Measurements from ENCODE around the gene SAAL1. TPM values are rescaled to one million over a fixed set of nuclear protein-coding genes. Genes with fewer than 3 reads are reported as not detected.

Gene SAAL1
- total and polyA plus RNA-seq, 2 experiments from 2014 or later = 7.5 to 12.9 TPM

DNA sequence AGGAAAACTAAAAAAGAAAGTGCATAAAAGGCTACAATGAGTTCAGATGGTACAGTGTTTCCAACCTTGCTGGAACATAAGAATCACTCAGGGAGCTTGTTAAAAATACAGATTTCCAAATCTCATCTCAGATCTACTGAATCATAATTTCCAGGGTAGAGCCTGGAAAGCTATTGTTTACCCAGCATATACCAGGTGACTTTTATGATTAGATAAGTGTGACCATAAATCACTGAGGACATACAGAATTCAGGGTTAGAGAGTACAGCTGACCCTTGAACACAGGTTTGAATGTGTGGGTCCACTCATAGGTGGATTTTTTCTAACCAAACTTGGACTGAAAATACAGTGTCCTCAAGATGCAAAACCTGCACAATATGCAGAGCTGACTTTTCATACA lies 11.9 kb downstream of the SAAL1 start:
- no peaks in the 10 kb centered on the region for H3K27me3 ChIP-seq (replicated peaks; ENCODE audit: insufficient read depth)
- no peaks in the 10 kb centered on the region for H3K9me2 ChIP-seq (ENCODE audit: insufficient read depth)
- no peak overlapping the region for H3K4me2 ChIP-seq (ENCODE audit: unreplicated experiment)
- H4K20me1 ChIP-seq (ENCODE audit: insufficient read depth) = no peaks in the 10 kb centered on the region
- in situ Hi-C loops (cut with MboI) = no loop called here
- no peak overlapping the region for H3K4me3 ChIP-seq
- H3K36me3 ChIP-seq (ENCODE audit: low read depth) = peaks cover 12% of the 10 kb centered on the region; the same call in 1 of the 2 replicates
- H3K9me3 ChIP-seq (ENCODE audit: low read depth) = no peaks in the 10 kb centered on the region
- DNase-seq = no peak
- no peak overlapping the region for H3K9ac ChIP-seq
- TF ChIP-seq EZH2phosphoT487 (IDR thresholded peaks at IDR 0.05; ENCODE audit: insufficient read depth, low read depth) (no peak), EZH2 (IDR thresholded peaks at IDR 0.05; ENCODE audit: insufficient read depth, poor library complexity, severe bottlenecking) (no peak)
- H3F3A ChIP-seq (ENCODE audit: insufficient read depth) = no peaks in the 10 kb centered on the region
- H3K27ac ChIP-seq = no peak overlapping the region
- H2AFZ ChIP-seq = no peak overlapping the region
- no peaks in the 10 kb centered on the region for H3K79me2 ChIP-seq (ENCODE audit: insufficient read depth)
- H3K4me1 ChIP-seq (ENCODE audit: insufficient read depth) = no peaks in the 10 kb centered on the region

DNA sequence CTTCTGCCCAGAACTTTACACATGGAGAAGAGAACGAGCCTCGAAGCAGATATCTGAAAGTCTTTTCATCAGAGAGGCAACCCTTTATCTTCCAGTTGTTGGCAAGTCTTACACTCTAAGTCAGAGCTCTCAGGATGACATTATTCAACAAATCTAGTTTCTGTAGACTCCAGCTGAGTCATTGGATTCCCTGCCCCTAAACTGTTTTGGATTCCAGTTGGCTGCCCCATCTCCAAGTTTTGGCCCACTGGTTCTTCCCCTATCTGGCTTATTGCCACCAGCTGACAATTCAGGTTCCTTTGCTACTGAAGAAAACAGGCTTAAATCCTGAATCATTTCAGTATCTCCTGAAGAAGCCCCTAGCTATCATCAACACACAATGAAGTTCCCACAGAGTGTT lies 14.2 kb downstream of the SAAL1 start:
- Histone ChIP-seq H3K36me3 (ENCODE audit: low read depth) (peaks cover 12% of the 10 kb centered on the region; the same call in 1 of the 2 replicates), H3K79me2 (ENCODE audit: insufficient read depth) (no peaks in the 10 kb centered on the region), H3K9ac (no peak overlapping the region), H2AFZ (no peak overlapping the region), H4K20me1 (ENCODE audit: insufficient read depth) (no peaks in the 10 kb centered on the region), H3K4me1 (ENCODE audit: insufficient read depth) (no peaks in the 10 kb centered on the region), H3F3A (ENCODE audit: insufficient read depth) (no peaks in the 10 kb centered on the region), H3K27me3 (replicated peaks; ENCODE audit: insufficient read depth) (no peaks in the 10 kb centered on the region), H3K4me3 (no peak overlapping the region), H3K4me2 (ENCODE audit: unreplicated experiment) (no peak overlapping the region), H3K9me2 (ENCODE audit: insufficient read depth) (no peaks in the 10 kb centered on the region), H3K27ac (no peak overlapping the region), H3K9me3 (ENCODE audit: low read depth) (no peaks in the 10 kb centered on the region)
- DNase-seq = no peak
- WGBS, 2 experiments (ENCODE audit: low coverage in 1 of 2, low lambda C conversion rate in 2 of 2, missing lambda C conversion rate in 2 of 2) = 91 to 96% methylated on average over 2 of the region's 2 CpGs
- in situ Hi-C loops (cut with MboI) = no loop called here
- TF ChIP-seq EZH2phosphoT487 (IDR thresholded peaks at IDR 0.05; ENCODE audit: insufficient read depth, low read depth) = no peak
- TF ChIP-seq EZH2 (IDR thresholded peaks at IDR 0.05; ENCODE audit: insufficient read depth, poor library complexity, severe bottlenecking) = no peak

DNA sequence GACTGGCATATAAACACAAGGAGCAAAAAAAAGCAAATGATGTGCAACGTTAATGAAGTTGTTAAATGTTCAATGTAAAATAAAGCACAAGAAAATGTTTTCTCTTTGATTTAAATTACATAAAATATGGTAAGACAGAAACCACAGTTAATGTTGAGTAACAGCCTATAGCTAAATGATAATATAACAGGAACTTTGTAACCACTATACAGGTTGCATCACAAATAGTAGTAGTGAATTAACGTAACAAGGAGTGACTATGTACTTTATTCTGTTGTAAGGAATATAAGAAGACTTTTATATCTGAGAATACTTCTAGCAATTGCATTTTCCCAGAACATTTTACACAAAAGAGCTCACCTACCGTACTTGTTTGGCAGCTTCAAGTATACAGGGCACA lies 16.9 kb downstream of the SAAL1 start:
- Histone ChIP-seq H3K36me3 (ENCODE audit: low read depth) (peaks cover 20% of the 10 kb centered on the region; the same call in 1 of the 2 replicates), H3K79me2 (ENCODE audit: insufficient read depth) (no peaks in the 10 kb centered on the region), H3K9me2 (ENCODE audit: insufficient read depth) (no peaks in the 10 kb centered on the region), H2AFZ (no peak overlapping the region), H3K9me3 (ENCODE audit: low read depth) (no peaks in the 10 kb centered on the region), H3K4me1 (ENCODE audit: insufficient read depth) (no peaks in the 10 kb centered on the region), H3K27ac (no peak overlapping the region), H3K4me3 (no peak overlapping the region), H4K20me1 (ENCODE audit: insufficient read depth) (no peaks in the 10 kb centered on the region), H3K9ac (no peak overlapping the region), H3K27me3 (replicated peaks; ENCODE audit: insufficient read depth) (no peaks in the 10 kb centered on the region), H3F3A (ENCODE audit: insufficient read depth) (no peaks in the 10 kb centered on the region), H3K4me2 (ENCODE audit: unreplicated experiment) (no peak overlapping the region)
- whole genome bisulfite sequencing, 2 experiments (ENCODE audit: low coverage in 1 of 2, low lambda C conversion rate in 2 of 2, missing lambda C conversion rate in 2 of 2) = 82 to 84% methylated on average over 3 of the region's 3 CpGs
- no peak for DNase-seq
- in situ Hi-C loops (cut with MboI) = no loop called here
- no peak for TF ChIP-seq EZH2 (IDR thresholded peaks at IDR 0.05; ENCODE audit: insufficient read depth, poor library complexity, severe bottlenecking)
- no peak for TF ChIP-seq EZH2phosphoT487 (IDR thresholded peaks at IDR 0.05; ENCODE audit: insufficient read depth, low read depth)

DNA sequence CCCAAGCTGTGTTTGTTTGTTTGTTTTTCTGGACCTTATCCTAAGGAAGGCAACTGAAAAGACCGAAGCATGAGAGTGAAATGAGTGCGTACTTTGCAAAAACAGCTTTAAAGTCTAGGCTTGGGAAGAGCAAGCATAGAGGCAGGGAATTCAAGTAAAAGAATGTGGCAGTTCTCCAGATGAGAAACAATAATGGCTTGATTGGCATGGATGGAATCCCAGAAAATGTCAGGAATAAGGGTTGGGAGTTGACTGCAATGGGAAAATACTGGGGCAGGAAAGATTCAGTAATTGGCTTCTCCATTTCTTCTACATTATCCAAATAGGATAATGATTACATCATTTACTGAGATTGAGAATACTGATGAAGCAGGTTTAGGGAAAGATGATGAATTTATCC lies 17.5 kb downstream of the SAAL1 start:
- in situ Hi-C loops (cut with MboI) = no loop called here
- Histone ChIP-seq H4K20me1 (ENCODE audit: insufficient read depth) (no peaks in the 10 kb centered on the region), H3K4me2 (ENCODE audit: unreplicated experiment) (no peak overlapping the region), H2AFZ (no peak overlapping the region), H3K27ac (no peak overlapping the region), H3K36me3 (ENCODE audit: low read depth) (peaks cover 14% of the 10 kb centered on the region; the same call in 1 of the 2 replicates), H3K79me2 (ENCODE audit: insufficient read depth) (no peaks in the 10 kb centered on the region), H3K9me2 (ENCODE audit: insufficient read depth) (no peaks in the 10 kb centered on the region), H3K27me3 (replicated peaks; ENCODE audit: insufficient read depth) (no peaks in the 10 kb centered on the region), H3K4me1 (ENCODE audit: insufficient read depth) (no peaks in the 10 kb centered on the region), H3K4me3 (no peak overlapping the region), H3K9me3 (ENCODE audit: low read depth) (no peaks in the 10 kb centered on the region), H3K9ac (no peak overlapping the region), H3F3A (ENCODE audit: insufficient read depth) (no peaks in the 10 kb centered on the region)
- 100% methylated on average over 2 of the region's 2 CpGs for WGBS, 2 experiments (ENCODE audit: low coverage in 1 of 2, low lambda C conversion rate in 2 of 2, missing lambda C conversion rate in 2 of 2)
- no peak for DNase-seq
- TF ChIP-seq EZH2phosphoT487 (IDR thresholded peaks at IDR 0.05; ENCODE audit: insufficient read depth, low read depth) (no peak), EZH2 (IDR thresholded peaks at IDR 0.05; ENCODE audit: insufficient read depth, poor library complexity, severe bottlenecking) (no peak)

DNA sequence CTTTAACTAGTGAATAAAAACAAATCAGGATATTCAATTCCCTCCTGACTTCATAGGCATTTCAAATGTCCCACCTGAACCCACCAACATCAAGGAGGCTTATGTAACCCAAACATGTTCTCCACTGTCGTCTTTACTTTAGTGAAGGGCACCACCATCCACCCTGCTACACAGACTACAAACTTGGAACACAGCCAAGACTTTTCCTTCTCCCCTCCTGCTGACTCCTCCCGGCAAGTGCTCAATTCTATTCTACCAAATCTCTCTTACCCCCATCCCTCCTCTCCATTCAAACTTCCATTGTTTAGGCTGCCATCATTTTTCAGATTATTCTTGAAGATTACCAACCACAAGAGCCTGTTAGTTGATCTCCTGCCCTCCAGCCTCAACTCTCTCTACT lies 24.3 kb downstream of the SAAL1 start:
- H3K4me2 ChIP-seq (ENCODE audit: unreplicated experiment) = no peak overlapping the region
- H3K27me3 ChIP-seq (replicated peaks; ENCODE audit: insufficient read depth) = no peaks in the 10 kb centered on the region
- H2AFZ ChIP-seq = no peak overlapping the region
- TF ChIP-seq EZH2phosphoT487 (IDR thresholded peaks at IDR 0.05; ENCODE audit: insufficient read depth, low read depth) = no peak
- TF ChIP-seq EZH2 (IDR thresholded peaks at IDR 0.05; ENCODE audit: insufficient read depth, poor library complexity, severe bottlenecking) = no peak
- DNase-seq = no peak
- no peaks in the 10 kb centered on the region for H3K9me2 ChIP-seq (ENCODE audit: insufficient read depth)
- H3F3A ChIP-seq (ENCODE audit: insufficient read depth) = no peaks in the 10 kb centered on the region
- H3K36me3 ChIP-seq (ENCODE audit: low read depth) = peaks cover 17% of the 10 kb centered on the region; the same call in 1 of the 2 replicates
- in situ Hi-C loops (cut with MboI) = no loop called here
- H3K4me3 ChIP-seq = no peak overlapping the region
- H3K9ac ChIP-seq = no peak overlapping the region
- H3K79me2 ChIP-seq (ENCODE audit: insufficient read depth) = no peaks in the 10 kb centered on the region
- no peaks in the 10 kb centered on the region for H3K9me3 ChIP-seq (ENCODE audit: low read depth)
- no peak overlapping the region for H3K27ac ChIP-seq
- no peaks in the 10 kb centered on the region for H3K4me1 ChIP-seq (ENCODE audit: insufficient read depth)
- 51 to 64% methylated on average over 2 of the region's 2 CpGs for WGBS, 2 experiments (ENCODE audit: low coverage in 1 of 2, low lambda C conversion rate in 2 of 2, missing lambda C conversion rate in 2 of 2)
- no peaks in the 10 kb centered on the region for H4K20me1 ChIP-seq (ENCODE audit: insufficient read depth)
